Smooth muscle cell of the brain vasculature (primary cell): ENCODE data around the gene DISP3.

Source experiments
- DNase-seq: peaks from one replicate; pipeline ENCODE4 v3.0.0-alpha.2; 2012; ENCODE audit warnings: low read depth, low spot score

Gene DISP3

GRCh38 chr1:11541956-11542355 is 63.0 kb downstream of the DISP3 start:
- DNase-seq = no peak

- DNase-seq = no peak
These were observed 64.4 kb downstream of the DISP3 start for GRCh38 chr1:11543392-11543791.

GRCh38 chr1:11543796-11544195 is 64.8 kb downstream of the DISP3 start:
- DNase-seq = no peak

- DNase-seq = no peak
These were observed 67.5 kb downstream of the DISP3 start for GRCh38 chr1:11546456-11546855.

GRCh38 chr1:11550664-11551283 is 71.8 kb downstream of the DISP3 start:
- peak; percentile 37 for DNase-seq

GRCh38 chr1:11558276-11558675 is 79.3 kb downstream of the DISP3 start:
- DNase-seq = no peak

- no peak for DNase-seq
These were observed 80.1 kb downstream of the DISP3 start for GRCh38 chr1:11558871-11559590.

GRCh38 chr1:11559591-11559970 is 80.6 kb downstream of the DISP3 start:
- DNase-seq = no peak

- no peak for DNase-seq
These were observed 81.1 kb downstream of the DISP3 start for GRCh38 chr1:11560061-11560460.

- no peak for DNase-seq
These were observed 82.8 kb downstream of the DISP3 start for GRCh38 chr1:11561740-11562139.

- DNase-seq = no peak
These were observed 83.7 kb downstream of the DISP3 start for GRCh38 chr1:11562664-11563063.

- DNase-seq = no peak
These were observed 84.7 kb downstream of the DISP3 start for GRCh38 chr1:11563560-11564069.

GRCh38 chr1:11564237-11564636 is 85.3 kb downstream of the DISP3 start:
- no peak for DNase-seq

GRCh38 chr1:11566042-11566850 is 87.3 kb downstream of the DISP3 start:
- no peak for DNase-seq

- no peak for DNase-seq
These were observed 88.5 kb downstream of the DISP3 start for GRCh38 chr1:11567244-11568065.

- peak; percentile 6 for DNase-seq
These were observed 89.7 kb downstream of the DISP3 start for GRCh38 chr1:11568687-11569086.

- DNase-seq = no peak
These were observed 90.6 kb downstream of the DISP3 start for GRCh38 chr1:11569551-11569950.

- no peak for DNase-seq
These were observed 91.0 kb downstream of the DISP3 start for GRCh38 chr1:11569954-11570353.

GRCh38 chr1:11570821-11571380 is 91.9 kb downstream of the DISP3 start:
- no peak for DNase-seq

GRCh38 chr1:11571906-11572616 is 93.1 kb downstream of the DISP3 start:
- DNase-seq = no peak
